Mesothelial cell of epicardium (in vitro differentiated cells): ENCODE data around the gene KPNA1. TPM values are rescaled to one million over a fixed set of nuclear protein-coding genes. Genes with fewer than 3 reads are reported as not detected.

ENCODE experiments used
- DNase-seq, 2 experiments: peaks; one replicate each; pipeline ENCODE4 v3.0.0; 2021; ENCODE audit warnings: low spot score in 2 of 2; ENCODE audit not compliant: unreplicated experiment in 2 of 2
- H3K27ac Mint-ChIP-seq: 2 replicates; pipeline ENCODE4 v1.8.0; 2021; ENCODE audit warnings: mixed read lengths
- H3K27me3 Mint-ChIP-seq: 2 replicates; pipeline ENCODE4 v1.8.0; 2021; ENCODE audit warnings: low read depth, mixed read lengths
- H3K36me3 Mint-ChIP-seq: 2 replicates; pipeline ENCODE4 v1.8.0; 2021; ENCODE audit warnings: mixed read lengths
- H3K4me1 Mint-ChIP-seq: 2 replicates; pipeline ENCODE4 v1.8.0; 2021; ENCODE audit warnings: mixed read lengths
- H3K4me3 Mint-ChIP-seq: 2 replicates; pipeline ENCODE4 v1.8.0; 2021; ENCODE audit warnings: mild to moderate bottlenecking, moderate library complexity, mixed read lengths
- H3K9me3 Mint-ChIP-seq: 2 replicates; pipeline ENCODE4 v1.8.0; 2021; ENCODE audit warnings: mixed read lengths
- total RNA-seq: library from RNA; stranded (reverse); gene quantifications from 3 replicates; pipeline ENCODE4 v1.2.1, GENCODE V29; 2021
- TF ChIP-seq, protein P1 (sequence below): fragments of 200-600 bp; sonication (generic); IDR thresholded peaks from one replicate; pipeline ENCODE4 v1.5.0; 2021; ENCODE audit warnings: antibody characterized with exemption; ENCODE audit not compliant: unreplicated experiment

The KPNA1 gene
- total RNA-seq, 1 donor from 2014 or later, result 66.3 TPM

DNA sequence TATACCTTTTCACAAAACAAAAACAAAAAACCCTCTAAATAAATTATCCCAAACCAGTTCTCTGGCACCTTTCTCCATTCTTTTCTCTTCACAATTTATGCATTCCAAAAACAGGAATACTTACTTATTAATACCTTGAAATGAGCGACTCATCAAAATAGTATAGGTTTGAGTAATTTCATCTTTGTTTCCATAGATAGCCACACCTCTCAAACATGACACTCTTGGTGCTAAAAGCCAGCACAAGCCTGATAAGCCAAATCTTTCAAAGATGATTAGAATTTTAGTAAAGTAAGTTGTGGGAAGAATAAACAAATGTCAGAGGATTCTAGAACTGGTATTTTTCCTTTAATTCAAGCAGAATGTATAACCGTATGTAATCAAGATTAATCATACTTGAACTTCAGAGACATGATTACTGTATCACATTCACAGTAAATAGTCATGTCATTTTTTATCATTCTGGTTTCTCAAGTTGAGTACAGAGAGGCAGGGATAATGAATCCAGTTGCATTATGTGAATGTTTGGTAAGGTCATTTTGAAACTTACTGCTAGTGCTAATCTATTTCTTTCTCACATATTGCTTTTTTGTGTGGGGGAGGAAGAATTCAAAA lies 86.8 kb downstream of the KPNA1 start:
- no peak for DNase-seq
- no peak overlapping the region for H3K4me3 Mint-ChIP-seq
- peak overlapping the region; percentile 26 for H3K27ac Mint-ChIP-seq
- no peaks in the 10 kb centered on the region for H3K9me3 Mint-ChIP-seq
- H3K4me1 Mint-ChIP-seq, result no peaks in the 10 kb centered on the region
- H3K36me3 Mint-ChIP-seq, result peaks cover 47% of the 10 kb centered on the region
- TF ChIP-seq, protein P1, sequence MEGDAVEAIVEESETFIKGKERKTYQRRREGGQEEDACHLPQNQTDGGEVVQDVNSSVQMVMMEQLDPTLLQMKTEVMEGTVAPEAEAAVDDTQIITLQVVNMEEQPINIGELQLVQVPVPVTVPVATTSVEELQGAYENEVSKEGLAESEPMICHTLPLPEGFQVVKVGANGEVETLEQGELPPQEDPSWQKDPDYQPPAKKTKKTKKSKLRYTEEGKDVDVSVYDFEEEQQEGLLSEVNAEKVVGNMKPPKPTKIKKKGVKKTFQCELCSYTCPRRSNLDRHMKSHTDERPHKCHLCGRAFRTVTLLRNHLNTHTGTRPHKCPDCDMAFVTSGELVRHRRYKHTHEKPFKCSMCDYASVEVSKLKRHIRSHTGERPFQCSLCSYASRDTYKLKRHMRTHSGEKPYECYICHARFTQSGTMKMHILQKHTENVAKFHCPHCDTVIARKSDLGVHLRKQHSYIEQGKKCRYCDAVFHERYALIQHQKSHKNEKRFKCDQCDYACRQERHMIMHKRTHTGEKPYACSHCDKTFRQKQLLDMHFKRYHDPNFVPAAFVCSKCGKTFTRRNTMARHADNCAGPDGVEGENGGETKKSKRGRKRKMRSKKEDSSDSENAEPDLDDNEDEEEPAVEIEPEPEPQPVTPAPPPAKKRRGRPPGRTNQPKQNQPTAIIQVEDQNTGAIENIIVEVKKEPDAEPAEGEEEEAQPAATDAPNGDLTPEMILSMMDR, result no peak
- H3K27me3 Mint-ChIP-seq, result no peaks in the 10 kb centered on the region

DNA sequence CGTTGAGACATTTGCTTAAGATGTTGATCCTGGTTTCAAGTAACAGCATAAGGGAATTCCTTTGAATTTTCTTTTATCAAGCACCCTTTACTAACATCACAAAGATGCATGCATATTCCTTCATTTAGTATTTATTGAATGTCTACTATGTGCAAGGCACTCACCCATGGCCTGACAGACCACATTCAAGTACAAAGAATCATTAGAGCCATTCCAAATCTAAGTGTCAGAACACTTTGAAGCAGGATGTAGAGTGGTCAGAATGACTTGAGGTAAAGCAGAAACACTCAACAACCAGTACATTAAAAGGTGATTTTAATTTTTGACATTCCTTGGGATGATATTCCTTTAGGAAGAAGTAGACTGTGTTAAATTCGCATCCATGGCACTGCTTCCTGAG lies 92.9 kb downstream of the KPNA1 start:
- peaks cover 10% of the 10 kb centered on the region for H3K4me1 Mint-ChIP-seq
- H3K36me3 Mint-ChIP-seq, result peaks cover 18% of the 10 kb centered on the region
- no peak for DNase-seq
- no peaks in the 10 kb centered on the region for H3K27me3 Mint-ChIP-seq
- TF ChIP-seq, protein P1, result no peak
- H3K4me3 Mint-ChIP-seq, result no peak overlapping the region
- H3K9me3 Mint-ChIP-seq, result no peaks in the 10 kb centered on the region
- H3K27ac Mint-ChIP-seq, result no peak overlapping the region

DNA sequence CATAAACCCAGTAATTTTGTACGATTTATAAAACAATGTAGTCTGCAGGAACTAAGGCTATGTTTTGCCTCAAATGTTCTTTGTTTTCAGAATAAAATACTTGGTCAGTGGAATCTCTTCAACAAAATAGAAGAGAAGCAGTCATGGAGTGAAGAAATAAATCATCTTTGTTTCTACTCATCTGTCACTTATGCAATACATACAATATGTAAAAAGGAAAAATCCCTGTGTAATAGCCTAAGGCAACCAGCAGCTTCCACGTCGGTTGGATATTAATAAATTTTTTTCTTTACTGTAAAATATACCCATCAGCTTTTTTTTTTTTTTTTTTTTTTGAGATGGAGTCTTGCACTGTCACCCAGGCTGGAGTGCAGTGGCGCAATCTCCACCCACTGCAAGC lies 93.6 kb downstream of the KPNA1 start:
- H3K4me3 Mint-ChIP-seq, result no peak overlapping the region
- no peak for DNase-seq
- peaks cover 11% of the 10 kb centered on the region for H3K36me3 Mint-ChIP-seq
- TF ChIP-seq, protein P1, result no peak
- peaks cover 16% of the 10 kb centered on the region for H3K4me1 Mint-ChIP-seq
- no peaks in the 10 kb centered on the region for H3K9me3 Mint-ChIP-seq
- H3K27ac Mint-ChIP-seq, result no peak overlapping the region
- H3K27me3 Mint-ChIP-seq, result no peaks in the 10 kb centered on the region

DNA sequence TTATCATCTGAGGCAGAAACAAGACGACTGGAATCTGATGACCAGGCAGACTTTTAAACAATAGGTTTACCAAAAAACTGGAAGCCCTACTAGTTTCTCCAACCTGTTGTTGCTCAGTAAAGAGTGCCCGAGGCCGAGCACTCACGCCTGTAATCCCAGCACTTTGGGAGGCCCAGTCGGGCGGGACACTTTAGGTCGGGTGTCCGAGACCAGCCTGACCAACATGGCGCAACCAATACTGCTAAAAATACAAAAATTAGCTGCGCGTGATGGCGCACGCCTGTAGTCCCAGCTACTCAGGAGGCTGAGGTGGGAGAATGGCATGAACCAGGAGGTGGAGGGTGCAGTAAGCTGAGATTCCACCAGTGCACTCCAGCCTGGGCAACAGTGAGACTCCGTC lies 97.8 kb downstream of the KPNA1 start:
- H3K27me3 Mint-ChIP-seq, result no peaks in the 10 kb centered on the region
- peak overlapping the region; percentile 98 for H3K4me3 Mint-ChIP-seq
- TF ChIP-seq, protein P1, result no peak
- no peaks in the 10 kb centered on the region for H3K9me3 Mint-ChIP-seq
- DNase-seq, result no peak
- peaks cover 4% of the 10 kb centered on the region for H3K36me3 Mint-ChIP-seq
- peaks cover 36% of the 10 kb centered on the region for H3K4me1 Mint-ChIP-seq
- H3K27ac Mint-ChIP-seq, result peak overlapping the region; percentile 99

DNA sequence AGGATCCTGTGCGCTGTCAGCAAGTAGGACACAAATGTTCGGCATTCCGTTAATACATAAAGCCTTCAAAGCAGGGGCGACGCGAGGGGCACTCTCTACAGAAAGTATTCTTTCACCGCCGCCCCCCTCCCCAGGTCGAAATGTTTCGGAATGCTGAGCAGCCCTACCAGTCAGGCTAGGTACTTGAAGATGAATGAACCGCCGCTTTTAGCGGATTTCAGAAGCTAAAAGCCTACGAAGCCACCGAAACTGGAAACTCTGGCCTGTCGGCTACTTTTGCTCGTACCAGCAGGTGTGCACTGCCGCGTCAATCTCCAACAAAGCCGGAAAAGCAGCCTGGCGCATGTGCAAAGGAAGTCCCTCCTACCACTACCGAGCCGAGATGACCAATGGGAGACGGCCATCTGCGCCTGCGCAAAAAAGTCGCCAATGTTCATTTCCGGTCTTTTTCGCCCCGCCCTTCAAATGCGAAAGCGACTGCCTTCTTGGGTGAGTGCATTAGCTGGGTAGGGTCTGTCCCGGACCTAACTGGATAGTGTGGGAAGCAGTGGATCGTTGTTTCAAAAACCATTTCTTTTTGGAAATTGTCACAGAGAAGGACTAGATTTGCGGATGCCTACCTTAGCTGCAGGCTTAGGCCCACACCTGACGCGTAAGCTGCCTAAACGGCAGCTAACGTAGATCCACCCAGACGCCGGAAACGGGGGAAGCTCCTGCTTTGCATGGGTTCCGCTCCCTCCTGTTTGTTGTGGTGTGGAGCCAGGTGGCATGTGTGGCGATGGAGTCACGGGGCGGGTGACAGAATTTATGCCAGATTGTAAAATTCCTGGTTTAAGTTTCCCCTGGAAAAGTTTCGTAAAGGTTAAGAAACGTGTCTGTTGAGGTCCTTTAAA lies 98.7 kb downstream of the KPNA1 start, which contains the start of gene WDR5B:
TSS of gene WDR5B (minus strand) at position 301 of the 893 bp plus-strand sequence. CDS start 534 bp downstream, outside the sequence.
- peaks cover 1% of the 10 kb centered on the region for H3K36me3 Mint-ChIP-seq
- peaks cover 36% of the 10 kb centered on the region for H3K4me1 Mint-ChIP-seq
- H3K4me3 Mint-ChIP-seq, result peak within 1 kb of the TSS; percentile 98
- H3K9me3 Mint-ChIP-seq, result no peaks in the 10 kb centered on the region
- DNase-seq, result peak; percentile 95 to 99
- H3K27ac Mint-ChIP-seq, result peak within 1 kb of the TSS; percentile 99
- H3K27me3 Mint-ChIP-seq, result no peaks in the 10 kb centered on the region
- TF ChIP-seq, protein P1, result no peak
